Stimulated activated CD4-positive, alpha-beta T cell treated with anti-CD3 and anti-CD28 coated beads, TNF-alpha, amount 100 ng/mL, for 24 hours (primary cell): Measurements from ENCODE around the gene PRAME.
"Not testable (repeated sequence)": the region's sequence is repeated elsewhere in the genome, so short reads cannot be mapped to it uniquely, and the experiment has no call there.

Experiments used
- DNase-seq, 3 experiments: peaks; one replicate each; pipeline ENCODE4 v3.0.0-alpha.2; 2020; ENCODE audit warnings: low read depth in 3 of 3

The PRAME gene

DNA sequence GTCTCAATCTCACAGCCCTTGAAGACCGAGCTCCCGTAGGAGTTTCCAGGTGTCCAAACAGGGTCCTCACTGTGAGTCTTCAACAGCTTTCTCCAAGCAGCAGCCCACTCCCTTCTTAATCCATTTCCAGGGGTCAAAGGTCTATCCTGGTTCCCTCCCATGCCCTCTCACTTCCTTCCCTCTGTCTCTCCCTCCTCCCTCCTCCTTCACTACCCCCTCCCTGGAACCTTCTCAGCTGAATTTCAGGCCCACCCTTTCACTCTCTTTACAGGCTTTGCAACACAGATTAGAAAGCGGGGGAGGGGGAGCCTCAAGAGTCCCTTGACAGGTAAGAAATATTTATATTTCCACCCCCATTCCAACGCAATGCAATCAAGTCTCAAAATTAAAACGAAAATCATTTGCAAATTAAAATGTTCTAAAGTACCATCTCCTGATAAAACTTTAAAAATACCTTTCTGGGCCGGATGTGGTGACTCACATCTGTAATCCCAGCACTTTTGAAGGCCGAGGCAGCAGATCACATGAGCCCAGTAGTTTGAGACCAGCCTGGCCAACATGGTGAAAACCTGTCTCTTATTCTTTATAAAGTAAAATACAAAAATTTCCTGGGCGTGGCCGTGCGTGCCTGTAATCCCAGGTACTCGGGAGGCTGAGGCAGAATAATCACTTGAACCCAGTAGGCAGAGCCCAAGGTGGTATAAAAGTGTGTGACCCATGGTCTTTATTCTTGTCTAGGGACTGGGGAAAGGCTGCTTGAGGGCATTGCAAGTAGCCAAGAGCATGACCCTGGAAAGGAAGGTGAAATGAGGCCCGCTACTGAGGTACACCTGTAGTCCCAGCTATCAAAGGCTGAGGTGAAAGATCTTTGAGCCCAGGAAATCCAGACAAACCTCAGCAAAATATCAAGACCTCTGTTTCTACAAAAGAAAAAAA is 38.1 kb downstream of the PRAME start:
- no peak for DNase-seq

DNA sequence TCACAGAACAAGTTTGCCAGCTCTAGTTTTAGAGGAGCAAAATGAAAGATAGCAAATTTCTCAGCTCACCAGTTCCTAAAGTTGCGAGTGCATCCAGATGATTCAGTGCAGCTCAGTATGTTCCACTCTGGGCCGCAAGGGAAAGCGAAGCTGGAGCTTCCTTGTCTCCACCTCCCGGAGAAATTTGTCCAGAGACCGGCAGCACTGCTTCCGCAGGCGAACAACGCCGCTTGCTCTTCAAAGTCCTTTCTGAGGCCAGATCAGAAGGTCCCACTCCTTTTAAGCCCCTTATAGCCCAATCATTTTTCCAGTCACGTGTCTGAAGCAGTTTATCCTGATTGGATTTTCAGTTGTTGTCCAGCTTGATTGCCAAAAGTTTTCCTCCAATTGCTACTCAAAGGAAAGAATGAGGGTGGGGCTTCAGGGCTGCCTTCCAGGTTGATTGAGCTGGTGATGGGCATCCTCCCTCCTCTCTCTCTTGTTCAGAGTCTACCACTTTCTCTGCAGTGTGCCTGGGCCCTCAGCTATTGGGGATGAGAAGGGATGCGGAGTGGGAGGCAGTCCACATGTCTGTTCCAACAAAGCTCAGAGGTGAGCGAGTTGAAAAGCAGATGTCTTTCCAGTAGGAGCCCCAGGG is 38.9 kb downstream of the PRAME start, which contains the start of gene ZNF280A:
TSS of gene ZNF280A (minus strand) at position 251 of the 637 bp plus-strand sequence. CDS start 4,640 bp downstream, outside the sequence.
- DNase-seq: no peak

DNA sequence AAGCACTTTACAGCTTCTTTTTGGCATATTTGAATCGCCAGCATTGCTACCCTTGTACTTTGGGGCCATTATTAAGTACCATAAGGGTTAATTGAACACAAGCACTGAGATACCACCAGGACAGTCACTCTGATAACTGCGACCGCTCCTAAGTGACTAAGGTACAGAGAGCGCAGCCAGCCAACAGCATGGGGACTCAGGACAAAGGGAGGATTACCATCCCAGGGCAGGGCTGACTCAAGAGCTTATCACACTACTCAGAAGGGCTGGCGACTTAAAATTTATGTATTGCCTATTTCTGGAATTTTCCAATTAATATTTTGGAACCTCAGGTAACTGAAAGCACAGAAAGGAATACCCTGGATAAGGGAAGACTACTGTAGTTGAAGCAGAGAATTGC is 39.5 kb downstream of the PRAME start:
- DNase-seq: no peak

DNA sequence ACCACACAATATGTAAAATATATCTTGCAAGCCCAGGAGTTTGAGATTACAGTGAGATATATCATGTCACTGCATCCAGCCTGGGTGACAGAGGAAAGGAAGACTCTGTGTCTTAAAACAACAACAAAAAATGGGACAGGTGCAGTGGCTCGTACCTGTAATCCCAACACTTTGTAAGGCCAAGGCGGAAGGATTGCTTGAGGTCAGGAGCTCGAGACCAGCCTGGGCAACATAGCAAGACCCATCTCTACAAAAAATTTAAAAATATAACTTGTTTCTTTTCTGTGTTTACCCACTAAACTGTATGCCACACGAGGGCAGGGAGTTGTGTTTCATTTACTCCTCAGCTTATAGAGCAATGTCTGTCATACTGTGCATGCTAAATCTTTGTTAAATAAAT is 42.1 kb downstream of the PRAME start:
- no peak for DNase-seq

DNA sequence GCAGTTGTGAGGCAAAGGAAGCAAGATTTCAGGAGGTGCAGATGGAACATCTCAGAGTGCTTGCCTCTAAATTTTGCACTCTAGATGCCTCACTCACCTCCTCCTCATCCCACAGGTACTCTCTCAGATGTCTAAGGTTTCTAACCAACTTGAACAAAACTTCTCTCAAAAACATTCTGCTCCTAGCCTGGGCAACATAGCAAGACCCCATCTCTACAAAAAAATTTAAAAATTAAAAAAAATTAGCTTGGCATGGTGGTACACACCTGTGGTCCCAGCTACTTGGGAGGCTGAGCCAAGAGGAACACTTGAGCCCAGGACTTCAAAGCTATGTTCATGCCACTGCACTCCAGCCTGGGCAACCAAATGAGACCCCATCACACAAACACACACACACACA is 43.2 kb downstream of the PRAME start:
- DNase-seq: no peak

DNA sequence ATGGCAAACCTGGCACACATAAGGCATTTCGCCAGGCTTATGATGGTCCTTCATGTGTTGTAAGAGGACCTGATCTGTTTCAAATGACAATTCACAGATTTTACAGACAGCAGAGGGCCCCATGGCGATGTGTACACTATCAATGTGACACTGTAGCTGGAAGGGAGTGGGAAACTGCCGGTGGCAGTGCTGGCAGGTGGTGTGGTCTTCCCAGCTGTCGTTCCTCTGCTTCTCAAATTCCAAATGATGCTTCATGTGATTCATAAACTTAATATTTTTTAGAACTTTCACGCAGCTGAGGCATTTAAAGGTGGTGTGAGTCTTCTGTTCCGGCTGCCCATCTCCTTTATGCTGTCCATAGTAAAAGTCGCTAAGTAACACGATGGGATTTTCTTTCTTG is 44.6 kb downstream of the PRAME start:
- DNase-seq: not testable (repeated sequence)

DNA sequence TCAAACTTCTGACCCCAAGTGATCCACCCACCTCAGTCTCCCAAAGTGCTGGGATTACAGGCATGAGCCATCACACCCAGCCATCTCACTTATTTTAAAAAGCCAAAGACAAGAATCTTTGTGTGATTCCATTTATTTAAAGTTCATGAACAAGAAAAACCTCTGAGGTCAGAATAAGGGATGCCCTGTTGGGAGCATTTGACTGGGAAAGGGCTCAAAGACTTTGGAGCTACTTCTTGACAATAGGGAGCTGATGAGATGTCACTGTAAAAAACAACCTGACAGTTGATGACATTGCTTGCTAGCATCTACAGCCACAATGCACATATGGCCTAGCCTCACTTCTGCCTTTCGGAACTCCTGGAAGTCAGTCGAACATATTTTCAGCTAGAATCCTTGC is 45.4 kb downstream of the PRAME start:
- no peak for DNase-seq

DNA sequence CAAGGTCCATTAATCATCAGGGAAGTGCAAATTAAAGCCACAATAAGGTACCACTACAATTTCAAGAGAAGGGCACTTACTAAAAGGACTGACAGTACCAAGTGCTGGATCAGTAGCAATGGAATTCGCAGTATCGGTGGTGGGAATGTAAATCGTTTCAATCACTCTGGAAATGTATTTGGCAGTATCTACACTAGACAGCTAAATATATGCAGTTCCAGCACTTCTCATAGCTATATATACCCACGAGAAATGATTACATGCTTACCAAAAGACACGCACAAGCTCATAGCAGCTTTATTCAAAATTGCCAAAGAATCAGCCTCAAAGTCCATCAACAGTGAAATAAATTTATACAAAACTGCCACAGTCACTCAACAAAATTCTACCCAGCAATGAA is 46.1 kb downstream of the PRAME start:
- DNase-seq: no peak

DNA sequence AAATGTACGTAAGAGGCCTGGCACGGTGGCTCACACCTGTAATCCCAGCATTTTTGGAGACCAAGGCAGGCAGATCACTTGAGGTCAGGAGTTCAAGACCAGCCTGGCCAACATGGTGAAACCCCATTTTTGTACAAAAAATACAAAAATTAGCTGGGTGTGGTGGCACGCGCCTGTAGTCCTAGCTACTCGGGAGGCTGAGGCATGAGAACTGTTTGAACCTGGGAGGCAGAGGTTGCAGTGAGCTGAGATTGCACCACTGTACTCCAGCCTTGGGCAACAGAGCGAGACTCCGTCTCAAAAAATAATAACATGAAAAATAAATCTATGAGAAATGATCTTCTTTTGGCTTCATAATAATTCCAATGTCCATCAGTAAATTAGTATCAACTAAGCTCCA is 48.2 kb downstream of the PRAME start:
- not testable (repeated sequence) for DNase-seq

DNA sequence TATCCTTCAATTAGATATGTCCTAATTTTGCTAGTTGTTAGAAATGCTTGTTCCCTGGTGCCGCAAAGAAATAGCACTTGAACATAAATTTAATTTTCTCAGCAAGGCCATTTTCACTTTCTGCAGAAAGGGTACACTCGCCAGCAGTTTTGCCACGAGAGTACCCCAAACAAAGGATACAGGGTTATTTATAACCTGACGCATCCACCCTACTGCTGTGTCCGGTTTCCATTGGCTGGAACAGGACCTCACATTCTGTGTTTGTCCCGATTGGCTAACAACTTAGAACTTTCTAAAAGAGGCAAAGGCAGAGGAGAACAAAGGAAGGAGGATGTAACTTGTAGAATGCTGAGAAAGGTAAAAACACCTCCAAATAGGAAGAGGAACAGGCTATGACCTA is 49.2 kb downstream of the PRAME start:
- not testable (repeated sequence) for DNase-seq

DNA sequence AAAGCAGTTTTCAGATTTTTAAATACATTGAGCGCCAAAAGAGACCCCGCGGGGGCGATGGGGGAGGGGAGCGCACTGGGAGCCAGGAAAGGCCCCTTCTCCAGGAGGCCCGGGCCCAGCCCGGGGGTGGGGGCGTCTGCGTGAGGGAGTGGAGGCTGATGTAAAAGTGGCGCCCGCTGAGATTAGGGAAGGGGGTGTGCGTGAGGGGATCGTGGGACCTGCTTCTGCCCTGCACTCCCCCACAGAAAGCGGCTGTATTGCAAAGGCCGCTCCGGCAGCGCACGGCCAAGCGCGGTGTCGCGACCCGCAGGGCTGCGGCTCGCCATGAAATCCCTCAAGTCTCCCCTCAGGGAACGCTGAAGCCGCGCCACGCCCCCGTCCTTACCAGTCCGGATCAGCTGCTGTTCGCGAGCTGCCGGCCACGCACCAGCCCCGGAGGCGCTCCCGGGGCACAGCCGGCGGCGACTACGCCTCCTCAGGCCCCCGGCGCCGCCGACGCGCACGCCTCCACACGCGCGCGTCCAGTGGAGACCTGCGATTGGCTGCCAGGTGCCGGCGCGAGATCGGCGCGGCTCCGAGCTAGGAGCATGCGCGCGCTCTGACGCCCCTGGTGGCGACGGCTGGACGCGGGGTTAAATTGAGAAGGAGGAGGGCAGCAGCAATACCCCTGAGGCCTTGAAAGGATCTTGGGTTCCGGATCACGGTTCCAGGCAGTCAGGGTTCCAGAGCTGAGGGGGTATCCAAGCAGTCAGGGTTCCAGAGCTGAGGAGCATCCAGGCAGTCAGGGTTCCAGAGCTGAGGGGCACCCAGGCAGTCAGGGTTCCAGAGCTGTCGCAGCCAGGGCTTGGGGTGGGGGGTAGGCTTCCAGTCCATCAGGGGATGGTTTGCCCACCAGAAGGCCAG is 50.5 kb downstream of the PRAME start, which contains the start of gene ZNF280B:
TSS of gene ZNF280B (minus strand) at position 469 of the 903 bp plus-strand sequence. CDS start 19,344 bp downstream, outside the sequence.
- DNase-seq: peak; percentile 60 to 85 (median 65)

DNA sequence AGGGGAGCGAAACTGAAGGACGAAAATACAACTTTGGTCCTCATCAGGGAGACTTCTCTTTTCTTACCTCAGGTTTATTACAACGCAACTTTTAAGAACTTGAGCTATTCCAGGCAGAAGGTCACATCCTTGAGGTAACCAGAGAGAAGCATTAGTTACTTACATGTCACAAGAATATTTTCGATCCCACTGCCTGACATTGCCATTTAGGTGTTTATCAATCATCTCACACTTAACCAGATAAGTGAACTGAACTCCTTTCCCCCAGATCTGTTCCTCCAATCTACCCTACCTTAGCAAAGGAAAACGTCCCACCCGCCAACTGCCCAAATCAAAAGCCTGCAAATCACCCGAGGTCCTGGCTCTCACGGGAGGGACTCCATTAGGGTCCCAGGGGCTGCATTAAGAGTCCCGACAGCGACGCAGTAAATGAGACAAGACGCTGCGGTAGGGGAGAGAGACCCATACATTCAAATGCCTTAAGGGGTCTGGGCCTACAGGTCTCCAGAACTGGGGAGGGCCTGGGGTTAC is 51.3 kb downstream of the PRAME start:
- no peak for DNase-seq

DNA sequence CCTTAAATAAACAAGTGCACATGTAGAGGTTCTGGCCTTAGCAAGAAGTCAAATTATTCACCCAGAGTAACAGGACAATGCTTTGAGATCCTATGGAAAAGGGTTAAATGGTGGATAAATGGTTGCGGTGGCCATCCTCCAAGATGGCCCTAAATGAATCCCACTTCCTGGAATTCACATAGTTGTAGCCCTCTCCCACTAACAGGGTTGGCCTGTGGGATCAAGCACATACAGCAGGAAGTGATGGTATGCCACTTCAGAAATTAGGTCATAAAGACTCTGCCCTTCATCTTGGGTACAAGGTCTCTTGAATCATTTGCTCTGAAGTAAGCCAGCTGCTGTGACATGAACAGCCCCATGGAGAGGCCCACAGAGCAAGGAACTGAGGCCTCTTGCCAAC is 52.3 kb downstream of the PRAME start:
- DNase-seq: no peak

DNA sequence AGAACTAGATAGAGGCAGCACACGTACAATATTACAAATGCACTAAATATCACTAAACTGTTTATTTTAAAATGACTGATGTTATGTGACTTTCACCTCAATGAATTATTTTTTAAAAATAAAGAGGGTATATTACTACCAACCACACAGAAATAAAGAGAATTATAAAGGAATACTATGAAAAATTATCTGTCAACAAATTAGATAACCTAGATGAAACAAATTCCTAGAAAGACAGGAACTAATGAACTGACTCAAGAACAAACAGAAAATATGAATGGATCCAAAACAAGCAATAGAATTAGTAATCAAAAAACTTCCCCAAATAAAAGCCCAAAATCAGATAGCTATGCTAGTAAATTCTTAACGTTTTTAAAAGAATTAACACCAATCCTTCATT is 60.8 kb downstream of the PRAME start:
- DNase-seq: no peak
